Measurements from ENCODE around the gene ELMO1.

GRCh38 chr7:36852017-36852416 is 596.6 kb downstream of the ELMO1 start:
- TF ChIP-seq, protein P1, sequence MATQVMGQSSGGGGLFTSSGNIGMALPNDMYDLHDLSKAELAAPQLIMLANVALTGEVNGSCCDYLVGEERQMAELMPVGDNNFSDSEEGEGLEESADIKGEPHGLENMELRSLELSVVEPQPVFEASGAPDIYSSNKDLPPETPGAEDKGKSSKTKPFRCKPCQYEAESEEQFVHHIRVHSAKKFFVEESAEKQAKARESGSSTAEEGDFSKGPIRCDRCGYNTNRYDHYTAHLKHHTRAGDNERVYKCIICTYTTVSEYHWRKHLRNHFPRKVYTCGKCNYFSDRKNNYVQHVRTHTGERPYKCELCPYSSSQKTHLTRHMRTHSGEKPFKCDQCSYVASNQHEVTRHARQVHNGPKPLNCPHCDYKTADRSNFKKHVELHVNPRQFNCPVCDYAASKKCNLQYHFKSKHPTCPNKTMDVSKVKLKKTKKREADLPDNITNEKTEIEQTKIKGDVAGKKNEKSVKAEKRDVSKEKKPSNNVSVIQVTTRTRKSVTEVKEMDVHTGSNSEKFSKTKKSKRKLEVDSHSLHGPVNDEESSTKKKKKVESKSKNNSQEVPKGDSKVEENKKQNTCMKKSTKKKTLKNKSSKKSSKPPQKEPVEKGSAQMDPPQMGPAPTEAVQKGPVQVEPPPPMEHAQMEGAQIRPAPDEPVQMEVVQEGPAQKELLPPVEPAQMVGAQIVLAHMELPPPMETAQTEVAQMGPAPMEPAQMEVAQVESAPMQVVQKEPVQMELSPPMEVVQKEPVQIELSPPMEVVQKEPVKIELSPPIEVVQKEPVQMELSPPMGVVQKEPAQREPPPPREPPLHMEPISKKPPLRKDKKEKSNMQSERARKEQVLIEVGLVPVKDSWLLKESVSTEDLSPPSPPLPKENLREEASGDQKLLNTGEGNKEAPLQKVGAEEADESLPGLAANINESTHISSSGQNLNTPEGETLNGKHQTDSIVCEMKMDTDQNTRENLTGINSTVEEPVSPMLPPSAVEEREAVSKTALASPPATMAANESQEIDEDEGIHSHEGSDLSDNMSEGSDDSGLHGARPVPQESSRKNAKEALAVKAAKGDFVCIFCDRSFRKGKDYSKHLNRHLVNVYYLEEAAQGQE (IDR thresholded peaks at IDR 0.05): no peak
- TF ChIP-seq MAX (IDR thresholded peaks at IDR 0.05) (no peak), FOXA1 (IDR thresholded peaks at IDR 0.05) (no peak), TAF1 (conservative IDR thresholded peaks at IDR 0.05) (no peak), GABPA (IDR thresholded peaks at IDR 0.05 in 1 of 2, conservative IDR thresholded peaks at IDR 0.05 in 1 of 2) (no peak), SP1 (IDR thresholded peaks at IDR 0.05) (no peak), ZBTB33 (IDR thresholded peaks at IDR 0.05) (no peak), ATF3 (IDR thresholded peaks at IDR 0.05) (no peak), RAD21 (IDR thresholded peaks at IDR 0.05) (no peak), EGR1 (IDR thresholded peaks at IDR 0.05; ENCODE audit: low read depth in 2 of 2) (no peak), JUND (IDR thresholded peaks at IDR 0.05) (no peak), YY1 (IDR thresholded peaks at IDR 0.05) (no peak)
- TF ChIP-seq, protein P2, sequence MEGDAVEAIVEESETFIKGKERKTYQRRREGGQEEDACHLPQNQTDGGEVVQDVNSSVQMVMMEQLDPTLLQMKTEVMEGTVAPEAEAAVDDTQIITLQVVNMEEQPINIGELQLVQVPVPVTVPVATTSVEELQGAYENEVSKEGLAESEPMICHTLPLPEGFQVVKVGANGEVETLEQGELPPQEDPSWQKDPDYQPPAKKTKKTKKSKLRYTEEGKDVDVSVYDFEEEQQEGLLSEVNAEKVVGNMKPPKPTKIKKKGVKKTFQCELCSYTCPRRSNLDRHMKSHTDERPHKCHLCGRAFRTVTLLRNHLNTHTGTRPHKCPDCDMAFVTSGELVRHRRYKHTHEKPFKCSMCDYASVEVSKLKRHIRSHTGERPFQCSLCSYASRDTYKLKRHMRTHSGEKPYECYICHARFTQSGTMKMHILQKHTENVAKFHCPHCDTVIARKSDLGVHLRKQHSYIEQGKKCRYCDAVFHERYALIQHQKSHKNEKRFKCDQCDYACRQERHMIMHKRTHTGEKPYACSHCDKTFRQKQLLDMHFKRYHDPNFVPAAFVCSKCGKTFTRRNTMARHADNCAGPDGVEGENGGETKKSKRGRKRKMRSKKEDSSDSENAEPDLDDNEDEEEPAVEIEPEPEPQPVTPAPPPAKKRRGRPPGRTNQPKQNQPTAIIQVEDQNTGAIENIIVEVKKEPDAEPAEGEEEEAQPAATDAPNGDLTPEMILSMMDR (IDR thresholded peaks at IDR 0.05; ENCODE audit: low read depth, low read length, missing input control): no peak

Measured in liver (tissue), 3 donors.